Measurements from ENCODE around the gene RELCH.

Gene RELCH

GRCh38 chr18:62324181-62324828, 137.2 kb downstream of the RELCH start:
- no peak for DNase-seq

- peak in 1 of 2 experiments; percentile 4 for DNase-seq
Observed at GRCh38 chr18:62324917-62325805, 138.1 kb downstream of the RELCH start, which contains the start of gene TNFRSF11A. Gene TNFRSF11A, plus strand, starts transcription at chr18:62325310. Its CDS starts 43 bp downstream, at chr18:62325353.

GRCh38 chr18:62325806-62326645, 139.0 kb downstream of the RELCH start:
- no peak for DNase-seq

GRCh38 chr18:62326646-62327348, 139.7 kb downstream of the RELCH start:
- DNase-seq: no peak

- DNase-seq: no peak
Observed at GRCh38 chr18:62327977-62328376, 140.9 kb downstream of the RELCH start.

- no peak for DNase-seq
Observed at GRCh38 chr18:62328586-62329525, 141.8 kb downstream of the RELCH start.

- DNase-seq: no peak
Observed at GRCh38 chr18:62329691-62330454, 142.8 kb downstream of the RELCH start.

- DNase-seq: no peak
Observed at GRCh38 chr18:62330650-62331049, 143.6 kb downstream of the RELCH start.

GRCh38 chr18:62331581-62332356, 144.7 kb downstream of the RELCH start:
- no peak for DNase-seq

- DNase-seq: no peak
Observed at GRCh38 chr18:62332431-62332830, 145.4 kb downstream of the RELCH start.

GRCh38 chr18:62332964-62333695, 146.1 kb downstream of the RELCH start:
- DNase-seq: no peak

- DNase-seq: no peak
Observed at GRCh38 chr18:62334120-62334519, 147.1 kb downstream of the RELCH start.

- DNase-seq: no peak
Observed at GRCh38 chr18:62335494-62335893, 148.4 kb downstream of the RELCH start.

GRCh38 chr18:62336618-62337017, 149.6 kb downstream of the RELCH start:
- DNase-seq: no peak

- no peak for DNase-seq
Observed at GRCh38 chr18:62337336-62337735, 150.3 kb downstream of the RELCH start.

- DNase-seq: no peak
Observed at GRCh38 chr18:62338446-62339105, 151.5 kb downstream of the RELCH start.

- DNase-seq: peak in 1 of 2 experiments; percentile 8
Observed at GRCh38 chr18:62339106-62339988, 152.3 kb downstream of the RELCH start.
